Measurements from ENCODE around the gene FPGS.
"Not testable (repeated sequence)": the region's sequence is repeated elsewhere in the genome, so short reads cannot be mapped to it uniquely, and the experiment has no call there.

The FPGS gene

DNA sequence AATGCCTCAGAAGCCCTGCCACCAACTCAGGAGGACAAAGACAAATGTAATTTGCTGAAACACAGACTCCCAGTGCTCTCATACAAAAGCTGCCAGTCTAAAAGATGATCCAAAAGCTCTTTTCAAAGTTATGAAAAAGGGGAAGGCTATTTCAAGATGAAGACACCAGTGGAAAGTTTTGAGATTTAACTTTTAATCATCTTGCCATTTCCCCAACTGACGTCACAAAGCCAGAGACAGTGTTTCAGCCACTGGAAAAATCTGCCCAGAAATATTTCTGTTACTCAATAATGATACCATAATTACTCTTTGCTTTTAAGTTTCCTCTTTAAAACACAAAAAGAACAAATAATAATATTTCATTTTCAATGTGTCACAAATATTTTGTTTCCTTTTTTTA lies 30.9 kb downstream of the FPGS start:
- no peak overlapping the region for H3K4me3 ChIP-seq (ENCODE audit: low read length)
- no peak for DNase-seq (ENCODE audit: low read depth)
- TF ChIP-seq, protein P1, sequence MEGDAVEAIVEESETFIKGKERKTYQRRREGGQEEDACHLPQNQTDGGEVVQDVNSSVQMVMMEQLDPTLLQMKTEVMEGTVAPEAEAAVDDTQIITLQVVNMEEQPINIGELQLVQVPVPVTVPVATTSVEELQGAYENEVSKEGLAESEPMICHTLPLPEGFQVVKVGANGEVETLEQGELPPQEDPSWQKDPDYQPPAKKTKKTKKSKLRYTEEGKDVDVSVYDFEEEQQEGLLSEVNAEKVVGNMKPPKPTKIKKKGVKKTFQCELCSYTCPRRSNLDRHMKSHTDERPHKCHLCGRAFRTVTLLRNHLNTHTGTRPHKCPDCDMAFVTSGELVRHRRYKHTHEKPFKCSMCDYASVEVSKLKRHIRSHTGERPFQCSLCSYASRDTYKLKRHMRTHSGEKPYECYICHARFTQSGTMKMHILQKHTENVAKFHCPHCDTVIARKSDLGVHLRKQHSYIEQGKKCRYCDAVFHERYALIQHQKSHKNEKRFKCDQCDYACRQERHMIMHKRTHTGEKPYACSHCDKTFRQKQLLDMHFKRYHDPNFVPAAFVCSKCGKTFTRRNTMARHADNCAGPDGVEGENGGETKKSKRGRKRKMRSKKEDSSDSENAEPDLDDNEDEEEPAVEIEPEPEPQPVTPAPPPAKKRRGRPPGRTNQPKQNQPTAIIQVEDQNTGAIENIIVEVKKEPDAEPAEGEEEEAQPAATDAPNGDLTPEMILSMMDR (IDR thresholded peaks at IDR 0.05; ENCODE audit: insufficient read depth, low read depth, low read length, missing control alignments): no peak

GRCh38 chr9:127835991-127836516 lies 33.4 kb downstream of the FPGS start:
- no peak overlapping the region for H3K4me3 ChIP-seq (ENCODE audit: low read length)
- TF ChIP-seq, protein P1 (IDR thresholded peaks at IDR 0.05; ENCODE audit: insufficient read depth, low read depth, low read length, missing control alignments): no peak
- no peak for DNase-seq (ENCODE audit: low read depth)

DNA sequence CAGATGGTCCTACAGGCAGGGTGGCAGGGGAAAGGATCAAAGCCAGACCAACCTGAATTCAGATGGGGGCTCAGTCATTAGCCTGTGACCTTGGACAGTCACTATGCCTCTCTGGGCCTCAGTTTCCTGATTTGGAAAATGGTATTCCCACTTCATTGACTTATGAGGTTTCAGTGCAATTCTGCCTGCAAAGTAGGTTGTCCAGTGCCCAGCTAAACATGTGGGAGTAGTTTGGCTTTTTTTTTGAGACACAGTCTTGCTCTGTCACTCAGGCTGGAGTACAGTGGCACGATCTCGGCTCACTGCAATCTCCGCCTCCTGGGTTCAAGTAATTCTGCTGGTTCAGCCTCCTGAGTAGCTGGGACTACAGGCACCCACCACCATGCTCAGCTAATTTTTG lies 33.9 kb downstream of the FPGS start:
- not testable (repeated sequence) for H3K4me3 ChIP-seq (ENCODE audit: low read length); DNase-seq (ENCODE audit: low read depth)

GRCh38 chr9:127837346-127837745 lies 34.7 kb downstream of the FPGS start:
- TF ChIP-seq, protein P1 (IDR thresholded peaks at IDR 0.05; ENCODE audit: insufficient read depth, low read depth, low read length, missing control alignments): no peak
- no peak for DNase-seq (ENCODE audit: low read depth)
- H3K4me3 ChIP-seq (ENCODE audit: low read length): no peak overlapping the region

DNA sequence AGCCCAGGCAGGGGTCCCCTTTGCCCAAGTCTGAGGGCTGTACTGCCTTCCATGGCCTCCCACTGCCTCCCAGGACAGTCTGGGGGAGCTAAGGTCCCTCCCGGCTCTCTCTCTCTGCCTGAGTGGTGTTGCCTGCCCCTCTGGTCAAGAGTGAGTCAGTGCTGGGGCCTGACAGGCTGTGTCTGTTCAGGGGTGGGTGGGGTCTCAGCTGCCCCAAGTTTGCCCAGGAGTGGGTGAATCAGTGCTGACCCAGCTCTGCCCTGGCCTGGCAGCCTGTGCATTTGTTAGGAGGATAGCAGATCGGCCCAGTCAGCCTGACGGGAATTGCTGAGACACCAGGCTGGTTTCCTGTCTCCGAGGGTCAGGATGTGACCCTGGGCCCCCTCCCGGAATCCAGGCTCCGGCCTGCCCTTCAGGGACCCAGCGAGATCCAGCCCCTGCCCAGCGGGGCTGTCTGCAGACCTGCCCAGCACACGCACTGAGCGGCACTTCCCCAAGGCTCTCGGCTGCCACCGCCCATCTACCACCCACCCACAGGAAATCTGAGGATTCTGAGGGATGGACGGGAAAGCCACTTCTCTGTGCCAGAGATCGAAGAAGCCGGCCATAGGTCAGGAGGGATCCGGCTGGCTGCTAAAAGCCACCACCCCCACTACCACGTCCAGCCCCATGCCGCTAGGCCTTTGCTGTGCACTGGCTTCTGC lies 35.8 kb downstream of the FPGS start:
- H3K4me3 ChIP-seq (ENCODE audit: low read length): no peak overlapping the region
- no peak for DNase-seq (ENCODE audit: low read depth)
- TF ChIP-seq, protein P1 (IDR thresholded peaks at IDR 0.05; ENCODE audit: insufficient read depth, low read depth, low read length, missing control alignments): no peak

- TF ChIP-seq, protein P1 (IDR thresholded peaks at IDR 0.05; ENCODE audit: insufficient read depth, low read depth, low read length, missing control alignments): no peak
- no peak overlapping the region for H3K4me3 ChIP-seq (ENCODE audit: low read length)
- no peak for DNase-seq (ENCODE audit: low read depth)
Observed at GRCh38 chr9:127841087-127841835, 38.6 kb downstream of the FPGS start.

GRCh38 chr9:127844821-127845359 lies 42.2 kb downstream of the FPGS start:
- H3K4me3 ChIP-seq (ENCODE audit: low read length): no peak overlapping the region
- DNase-seq (ENCODE audit: low read depth): no peak
- TF ChIP-seq, protein P1 (IDR thresholded peaks at IDR 0.05; ENCODE audit: insufficient read depth, low read depth, low read length, missing control alignments): no peak

GRCh38 chr9:127845619-127846018 lies 42.9 kb downstream of the FPGS start:
- not testable (repeated sequence) for DNase-seq (ENCODE audit: low read depth); H3K4me3 ChIP-seq (ENCODE audit: low read length)

Data from epithelial cell of esophagus (primary cell).